ENCODE measurements around the gene CAMKMT. TPM values are rescaled to one million over a fixed set of nuclear protein-coding genes. Genes with fewer than 3 reads are reported as not detected.

The CAMKMT gene
- total and polyA plus RNA-seq, 9 of the 15 experiments (the other 6 are each of a cell fraction or from before 2014, with no cell fraction given): 1.6 to 15.3 (median 7.4) TPM

- Histone ChIP-seq H3K27ac (ENCODE audit: extremely low read depth, low read depth, low read length) (no peak overlapping the region), H3K4me2 (ENCODE audit: insufficient read depth, low read length) (no peak overlapping the region), H3K27me3 (ENCODE audit: control insufficient read depth in 2 of 2, insufficient read depth in 2 of 2, low read length in 2 of 2) (peaks cover 20 to 35% of the 10 kb centered on the region in 2 experiments; a peak in 4 of 5 replicates), H3K36me3 (ENCODE audit: control insufficient read depth, insufficient read depth, low read length) (no peaks in the 10 kb centered on the region), H3K4me3 (no peak overlapping the region), H2AFZ (ENCODE audit: low read depth, low read length) (no peak overlapping the region), H3K9ac (ENCODE audit: insufficient read depth in 1 of 2, low read depth in 2 of 2, low read length in 2 of 2) (no peak overlapping the region), H3K79me2 (ENCODE audit: control insufficient read depth, insufficient read depth, low read length) (no peaks in the 10 kb centered on the region), H3K9me3 (replicated peaks; ENCODE audit: control insufficient read depth, insufficient read depth, low read depth, low read length) (no peaks in the 10 kb centered on the region), H4K20me1 (replicated peaks; ENCODE audit: control insufficient read depth, insufficient read depth, low read length) (no peaks in the 10 kb centered on the region), H3K4me1 (replicated peaks in 1 of 2; ENCODE audit: control insufficient read depth in 2 of 2, insufficient read depth in 2 of 2, low read length in 2 of 2) (no peaks in the 10 kb centered on the region), H3K9me1 (ENCODE audit: control insufficient read depth, insufficient read depth, low read length) (no peaks in the 10 kb centered on the region)
- 4% methylated on average over 7 of the region's 7 CpGs for WGBS (ENCODE audit: insufficient coverage, low coverage, missing lambda C conversion rate)
- ATAC-seq (no peak), FAIRE-seq (no peak), DNase-seq (ENCODE audit: extremely low read depth in 1 of 4, low spot score in 3 of 4) (no peak)
- in situ Hi-C loops (cut with MboI): no loop called here
- ChIA-PET POLR2A (interaction anchor here (1.0 to 3.0 kb wide), 3 partner anchors 16 to 24 kb away, joined by 3 to 9 read pairs (median 4); no protein-coding TSS in a partner anchor), CTCF (ENCODE audit: low intra/inter-chr PET ratio) (no interaction called here)
- no TSS peak for BruUV-seq (replicated peaks)
- intact Hi-C loops (cut with micrococcal nuclease): no loop called here
- no peak for TF ChIP-seq FIP1L1 (IDR thresholded peaks at IDR 0.05; ENCODE audit: low read depth, low read length, poor library complexity, severe bottlenecking)
- no peak for TF ChIP-seq EGR1 (conservative IDR thresholded peaks at IDR 0.05)
- TF ChIP-seq GTF2E2 (tag; IDR thresholded peaks at IDR 0.05): no peak
- TF ChIP-seq CLOCK (CRISPR knock-in tag; IDR thresholded peaks at IDR 0.05; ENCODE audit: borderline replicate concordance): no peak
- no peak for TF ChIP-seq BMI1 (IDR thresholded peaks at IDR 0.05; ENCODE audit: low read length)
- TF ChIP-seq CTCF (IDR thresholded peaks at IDR 0.05 in 2 of 3, conservative IDR thresholded peaks at IDR 0.05 in 1 of 3; ENCODE audit: insufficient read depth in 2 of 3, low read depth in 1 of 3, low read length in 3 of 3): no peak
- TF ChIP-seq GATAD2B (IDR thresholded peaks at IDR 0.05; ENCODE audit: borderline replicate concordance): no peak
- no peak for TF ChIP-seq YY1 (IDR thresholded peaks at IDR 0.05; ENCODE audit: borderline replicate concordance in 1 of 3, control insufficient read depth in 1 of 3, extremely low read depth in 1 of 3, insufficient read depth in 3 of 3, insufficient read length in 1 of 3, insufficient replicate concordance in 2 of 3, low read depth in 1 of 3, low read length in 2 of 3)
Observed at GRCh38 chr2:44780406-44780805, 418.7 kb downstream of the CAMKMT start.
